Measurements from ENCODE around the gene RNF181.
"Not testable (repeated sequence)": the region's sequence is repeated elsewhere in the genome, so short reads cannot be mapped to it uniquely, and the experiment has no call there.

Gene RNF181

GRCh38 chr2:85596486-85597143 is 1.1 kb downstream of the RNF181 start:
- no peak for DNase-seq (ENCODE audit: low spot score)

- DNase-seq (ENCODE audit: low spot score), result no peak
Observed at GRCh38 chr2:85597241-85597640, 1.7 kb downstream of the RNF181 start.

GRCh38 chr2:85598594-85599340 is 3.2 kb downstream of the RNF181 start:
- no peak for DNase-seq (ENCODE audit: low spot score)

GRCh38 chr2:85599468-85600234 is 4.1 kb downstream of the RNF181 start:
- no peak for DNase-seq (ENCODE audit: low spot score)

- no peak for DNase-seq (ENCODE audit: low spot score)
Observed at GRCh38 chr2:85600235-85600575, 4.7 kb downstream of the RNF181 start.

GRCh38 chr2:85600951-85601770 is 5.6 kb downstream of the RNF181 start:
- DNase-seq (ENCODE audit: low spot score), result no peak

GRCh38 chr2:85601771-85602475 is 6.4 kb downstream of the RNF181 start:
- DNase-seq (ENCODE audit: low spot score), result no peak

GRCh38 chr2:85602476-85603234 is 7.1 kb downstream of the RNF181 start, which contains the start of gene TMEM150A:
TMEM150A (minus strand) TSS chr2:85602698; CDS start chr2:85601948, 750 bp downstream.
- peak; percentile 87 for DNase-seq (ENCODE audit: low spot score)

GRCh38 chr2:85604133-85604444 is 8.5 kb downstream of the RNF181 start:
- not testable (repeated sequence) for DNase-seq (ENCODE audit: low spot score)

GRCh38 chr2:85604568-85605339 is 9.2 kb downstream of the RNF181 start:
- no peak for DNase-seq (ENCODE audit: low spot score)

- no peak for DNase-seq (ENCODE audit: low spot score)
Observed at GRCh38 chr2:85605406-85606115, 10.0 kb downstream of the RNF181 start.

GRCh38 chr2:85606116-85606455 is 10.5 kb downstream of the RNF181 start:
- DNase-seq (ENCODE audit: low spot score), result no peak

- no peak for DNase-seq (ENCODE audit: low spot score)
Observed at GRCh38 chr2:85607268-85608215, 12.0 kb downstream of the RNF181 start.

GRCh38 chr2:85611217-85611704 is 15.7 kb downstream of the RNF181 start:
- no peak for DNase-seq (ENCODE audit: low spot score)

- DNase-seq (ENCODE audit: low spot score), result peak; percentile 81
Observed at GRCh38 chr2:85611705-85612587, 16.4 kb downstream of the RNF181 start, which contains the start of gene C2orf68. C2orf68 (minus strand) TSS chr2:85612066; CDS start chr2:85611984, 82 bp downstream.

- no peak for DNase-seq (ENCODE audit: low spot score)
Observed at GRCh38 chr2:85613717-85614515, 18.4 kb downstream of the RNF181 start.
